Ramos (cell line): Measurements from ENCODE around the gene TM9SF3.

Experiments used
- in situ Hi-C: fragments of 300-500 bp; cut with MboI; formaldehyde crosslinking; loops from one replicate; pipeline ENCODE4 v1.14.3; 2022; ENCODE audit warnings: low sequenced_read_pairs; ENCODE audit not compliant: unreplicated experiment

TM9SF3 gene

GRCh38 chr10:96488161-96488935, 98.5 kb downstream of the TM9SF3 start:
- in situ Hi-C loops: no loop called here

- in situ Hi-C loops: no loop called here
Measured at GRCh38 chr10:96482815-96483588, 103.8 kb downstream of the TM9SF3 start.

GRCh38 chr10:96478355-96478754, 108.5 kb downstream of the TM9SF3 start:
- in situ Hi-C loops: no loop called here

GRCh38 chr10:96473866-96474265, 112.9 kb downstream of the TM9SF3 start:
- in situ Hi-C loops: no loop called here

- in situ Hi-C loops: no loop called here
Measured at GRCh38 chr10:96470116-96470743, 116.6 kb downstream of the TM9SF3 start.

- in situ Hi-C loops: no loop called here
Measured at GRCh38 chr10:96468845-96469244, 118.0 kb downstream of the TM9SF3 start.
